22Rv1 (cell line): Measurements from ENCODE around the gene CDK14.

Source experiments
- ZFX ChIP-seq: fragments of 450-650 bp; IDR thresholded peaks from 2 replicates; pipeline ENCODE4 v1.6.1; 2017; ENCODE audit warnings: antibody characterized with exemption, borderline replicate concordance
- TF ChIP-seq, protein P1 (sequence below): fragments of 450-650 bp; IDR thresholded peaks from 2 replicates; pipeline ENCODE4 v1.5.1; 2017; ENCODE audit warnings: mild to moderate bottlenecking

DNA sequence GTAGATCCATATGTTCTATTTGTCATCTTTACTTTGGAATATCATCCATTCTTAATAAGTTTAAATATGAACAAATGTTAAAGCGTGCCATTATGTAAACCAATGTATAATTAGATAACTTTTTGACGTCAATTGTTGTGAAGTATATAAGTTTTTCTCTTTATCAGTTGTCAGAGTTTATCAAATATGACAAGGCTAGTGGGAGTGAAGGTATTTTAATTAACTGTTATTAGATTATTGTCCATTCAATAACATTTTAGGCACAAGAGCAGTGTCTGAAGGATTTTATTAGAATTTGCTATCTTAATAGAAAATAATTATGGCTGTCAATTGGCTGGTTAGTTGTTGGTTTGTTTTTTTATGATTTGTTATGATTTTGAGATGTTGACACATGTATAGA lies 280.6 kb downstream of the CDK14 start:
- TF ChIP-seq, protein P1, sequence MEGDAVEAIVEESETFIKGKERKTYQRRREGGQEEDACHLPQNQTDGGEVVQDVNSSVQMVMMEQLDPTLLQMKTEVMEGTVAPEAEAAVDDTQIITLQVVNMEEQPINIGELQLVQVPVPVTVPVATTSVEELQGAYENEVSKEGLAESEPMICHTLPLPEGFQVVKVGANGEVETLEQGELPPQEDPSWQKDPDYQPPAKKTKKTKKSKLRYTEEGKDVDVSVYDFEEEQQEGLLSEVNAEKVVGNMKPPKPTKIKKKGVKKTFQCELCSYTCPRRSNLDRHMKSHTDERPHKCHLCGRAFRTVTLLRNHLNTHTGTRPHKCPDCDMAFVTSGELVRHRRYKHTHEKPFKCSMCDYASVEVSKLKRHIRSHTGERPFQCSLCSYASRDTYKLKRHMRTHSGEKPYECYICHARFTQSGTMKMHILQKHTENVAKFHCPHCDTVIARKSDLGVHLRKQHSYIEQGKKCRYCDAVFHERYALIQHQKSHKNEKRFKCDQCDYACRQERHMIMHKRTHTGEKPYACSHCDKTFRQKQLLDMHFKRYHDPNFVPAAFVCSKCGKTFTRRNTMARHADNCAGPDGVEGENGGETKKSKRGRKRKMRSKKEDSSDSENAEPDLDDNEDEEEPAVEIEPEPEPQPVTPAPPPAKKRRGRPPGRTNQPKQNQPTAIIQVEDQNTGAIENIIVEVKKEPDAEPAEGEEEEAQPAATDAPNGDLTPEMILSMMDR = no peak
- no peak for TF ChIP-seq ZFX
